ENCODE results near the gene SNAPC1.

SNAPC1 gene

DNA sequence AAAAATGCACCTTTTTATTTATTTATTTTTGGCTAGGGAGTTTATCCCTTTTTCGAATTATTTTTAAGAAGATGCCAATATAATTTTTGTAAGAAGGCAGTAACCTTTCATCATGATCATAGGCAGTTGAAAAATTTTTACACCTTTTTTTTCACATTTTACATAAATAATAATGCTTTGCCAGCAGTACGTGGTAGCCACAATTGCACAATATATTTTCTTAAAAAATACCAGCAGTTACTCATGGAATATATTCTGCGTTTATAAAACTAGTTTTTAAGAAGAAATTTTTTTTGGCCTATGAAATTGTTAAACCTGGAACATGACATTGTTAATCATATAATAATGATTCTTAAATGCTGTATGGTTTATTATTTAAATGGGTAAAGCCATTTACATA, 14.9 kb upstream of the SNAPC1 start:
- TF ChIP-seq, protein P1, sequence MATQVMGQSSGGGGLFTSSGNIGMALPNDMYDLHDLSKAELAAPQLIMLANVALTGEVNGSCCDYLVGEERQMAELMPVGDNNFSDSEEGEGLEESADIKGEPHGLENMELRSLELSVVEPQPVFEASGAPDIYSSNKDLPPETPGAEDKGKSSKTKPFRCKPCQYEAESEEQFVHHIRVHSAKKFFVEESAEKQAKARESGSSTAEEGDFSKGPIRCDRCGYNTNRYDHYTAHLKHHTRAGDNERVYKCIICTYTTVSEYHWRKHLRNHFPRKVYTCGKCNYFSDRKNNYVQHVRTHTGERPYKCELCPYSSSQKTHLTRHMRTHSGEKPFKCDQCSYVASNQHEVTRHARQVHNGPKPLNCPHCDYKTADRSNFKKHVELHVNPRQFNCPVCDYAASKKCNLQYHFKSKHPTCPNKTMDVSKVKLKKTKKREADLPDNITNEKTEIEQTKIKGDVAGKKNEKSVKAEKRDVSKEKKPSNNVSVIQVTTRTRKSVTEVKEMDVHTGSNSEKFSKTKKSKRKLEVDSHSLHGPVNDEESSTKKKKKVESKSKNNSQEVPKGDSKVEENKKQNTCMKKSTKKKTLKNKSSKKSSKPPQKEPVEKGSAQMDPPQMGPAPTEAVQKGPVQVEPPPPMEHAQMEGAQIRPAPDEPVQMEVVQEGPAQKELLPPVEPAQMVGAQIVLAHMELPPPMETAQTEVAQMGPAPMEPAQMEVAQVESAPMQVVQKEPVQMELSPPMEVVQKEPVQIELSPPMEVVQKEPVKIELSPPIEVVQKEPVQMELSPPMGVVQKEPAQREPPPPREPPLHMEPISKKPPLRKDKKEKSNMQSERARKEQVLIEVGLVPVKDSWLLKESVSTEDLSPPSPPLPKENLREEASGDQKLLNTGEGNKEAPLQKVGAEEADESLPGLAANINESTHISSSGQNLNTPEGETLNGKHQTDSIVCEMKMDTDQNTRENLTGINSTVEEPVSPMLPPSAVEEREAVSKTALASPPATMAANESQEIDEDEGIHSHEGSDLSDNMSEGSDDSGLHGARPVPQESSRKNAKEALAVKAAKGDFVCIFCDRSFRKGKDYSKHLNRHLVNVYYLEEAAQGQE (IDR thresholded peaks at IDR 0.05; ENCODE audit: insufficient replicate concordance, low read depth) = no peak
- TF ChIP-seq SPI1 (IDR thresholded peaks at IDR 0.05; ENCODE audit: borderline replicate concordance, low read depth) (no peak), POLR2AphosphoS5 (IDR thresholded peaks at IDR 0.05; ENCODE audit: low read depth) (no peak), GABPA (IDR thresholded peaks at IDR 0.05; ENCODE audit: low read depth) (no peak)
- TF ChIP-seq, protein P2, sequence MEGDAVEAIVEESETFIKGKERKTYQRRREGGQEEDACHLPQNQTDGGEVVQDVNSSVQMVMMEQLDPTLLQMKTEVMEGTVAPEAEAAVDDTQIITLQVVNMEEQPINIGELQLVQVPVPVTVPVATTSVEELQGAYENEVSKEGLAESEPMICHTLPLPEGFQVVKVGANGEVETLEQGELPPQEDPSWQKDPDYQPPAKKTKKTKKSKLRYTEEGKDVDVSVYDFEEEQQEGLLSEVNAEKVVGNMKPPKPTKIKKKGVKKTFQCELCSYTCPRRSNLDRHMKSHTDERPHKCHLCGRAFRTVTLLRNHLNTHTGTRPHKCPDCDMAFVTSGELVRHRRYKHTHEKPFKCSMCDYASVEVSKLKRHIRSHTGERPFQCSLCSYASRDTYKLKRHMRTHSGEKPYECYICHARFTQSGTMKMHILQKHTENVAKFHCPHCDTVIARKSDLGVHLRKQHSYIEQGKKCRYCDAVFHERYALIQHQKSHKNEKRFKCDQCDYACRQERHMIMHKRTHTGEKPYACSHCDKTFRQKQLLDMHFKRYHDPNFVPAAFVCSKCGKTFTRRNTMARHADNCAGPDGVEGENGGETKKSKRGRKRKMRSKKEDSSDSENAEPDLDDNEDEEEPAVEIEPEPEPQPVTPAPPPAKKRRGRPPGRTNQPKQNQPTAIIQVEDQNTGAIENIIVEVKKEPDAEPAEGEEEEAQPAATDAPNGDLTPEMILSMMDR (IDR thresholded peaks at IDR 0.05; ENCODE audit: insufficient read depth, low read length) = no peak
- no peak for DNase-seq (ENCODE audit: low read depth in 1 of 2, low spot score in 1 of 2)
- no peaks in the 10 kb centered on the region for H3K27me3 ChIP-seq (ENCODE audit: insufficient read depth, poor library complexity, severe bottlenecking)
- no peak overlapping the region for H3K27ac ChIP-seq (replicated peaks)
- H3K4me3 ChIP-seq (replicated peaks; ENCODE audit: insufficient read depth, low read length) = no peak overlapping the region

DNA sequence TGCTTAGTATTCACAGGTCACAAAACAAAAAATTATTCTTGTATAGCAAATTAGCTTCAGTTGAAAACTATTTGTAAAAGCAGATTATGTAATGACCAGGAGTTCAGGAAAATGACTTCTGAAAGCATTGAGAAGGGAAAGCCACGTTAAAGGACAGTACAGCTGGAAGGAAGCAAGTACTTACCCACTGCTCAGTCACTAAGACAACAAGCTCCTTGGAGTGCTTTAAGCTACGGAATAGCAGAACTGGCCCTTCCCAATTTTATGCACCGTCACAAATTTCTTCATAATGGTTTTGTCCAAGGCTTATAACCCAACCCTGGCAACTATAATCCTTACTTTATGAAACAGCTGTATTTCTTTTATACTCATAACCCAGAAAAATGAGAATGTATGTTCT, 13.0 kb upstream of the SNAPC1 start:
- Histone ChIP-seq H3K4me3 (replicated peaks; ENCODE audit: insufficient read depth, low read length) (no peak overlapping the region), H3K27ac (replicated peaks) (0 out of 2 replicates have a peak overlapping the region, but pooled peaks have one; percentile 16), H3K27me3 (ENCODE audit: insufficient read depth, poor library complexity, severe bottlenecking) (no peaks in the 10 kb centered on the region)
- no peak for TF ChIP-seq SPI1 (IDR thresholded peaks at IDR 0.05; ENCODE audit: borderline replicate concordance, low read depth)
- no peak for TF ChIP-seq POLR2AphosphoS5 (IDR thresholded peaks at IDR 0.05; ENCODE audit: low read depth)
- TF ChIP-seq GABPA (IDR thresholded peaks at IDR 0.05; ENCODE audit: low read depth) = no peak
- TF ChIP-seq, protein P2 (IDR thresholded peaks at IDR 0.05; ENCODE audit: insufficient read depth, low read length) = no peak
- TF ChIP-seq, protein P1 (IDR thresholded peaks at IDR 0.05; ENCODE audit: insufficient replicate concordance, low read depth) = no peak
- no peak for DNase-seq (ENCODE audit: low read depth in 1 of 2, low spot score in 1 of 2)

DNA sequence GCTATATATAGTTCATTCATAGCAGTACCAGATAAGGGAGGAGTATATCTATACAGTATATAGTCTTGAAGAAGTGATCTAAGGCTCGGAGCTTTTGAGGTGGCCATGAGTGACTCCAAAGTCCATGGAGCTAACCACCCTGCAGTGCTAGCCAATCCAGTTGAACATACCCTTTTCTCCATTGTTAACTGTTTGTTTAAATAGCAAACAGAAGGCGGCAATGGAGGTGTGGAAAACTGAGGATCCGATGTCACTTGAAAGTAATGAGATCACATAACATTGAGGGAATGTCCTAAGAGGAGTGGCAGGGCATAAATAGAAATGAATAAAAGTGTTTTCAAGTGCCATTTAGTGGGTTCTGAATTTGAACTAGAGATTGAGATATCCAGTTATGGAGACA, 12.4 kb upstream of the SNAPC1 start:
- H3K27me3 ChIP-seq (ENCODE audit: insufficient read depth, poor library complexity, severe bottlenecking) = no peaks in the 10 kb centered on the region
- no peak for TF ChIP-seq SPI1 (IDR thresholded peaks at IDR 0.05; ENCODE audit: borderline replicate concordance, low read depth)
- TF ChIP-seq, protein P2 (IDR thresholded peaks at IDR 0.05; ENCODE audit: insufficient read depth, low read length) = no peak
- no peak for TF ChIP-seq GABPA (IDR thresholded peaks at IDR 0.05; ENCODE audit: low read depth)
- no peak for TF ChIP-seq POLR2AphosphoS5 (IDR thresholded peaks at IDR 0.05; ENCODE audit: low read depth)
- TF ChIP-seq, protein P1 (IDR thresholded peaks at IDR 0.05; ENCODE audit: insufficient replicate concordance, low read depth) = no peak

More for the DNA sequence above, 12.4 kb upstream of the SNAPC1 start:
- Histone ChIP-seq H3K27ac (replicated peaks) (no peak overlapping the region), H3K4me3 (replicated peaks; ENCODE audit: insufficient read depth, low read length) (no peak overlapping the region; the same call in 1 of the 2 replicates)
- DNase-seq (ENCODE audit: low read depth in 1 of 2, low spot score in 1 of 2) = no peak

Data from HL-60 (cell line).